Measurements from ENCODE around the gene ILF3. TPM values are rescaled to one million over a fixed set of nuclear protein-coding genes. Genes with fewer than 3 reads are reported as not detected.

ILF3 gene
- total RNA-seq, 3 donors from 2014 or later (not counting 1 experiment from before 2014, with no cell fraction given): 329 to 365 (median 332) TPM

- H3K27ac ChIP-seq (ENCODE audit: low read length): no peak overlapping the region
- H3K9me3 Mint-ChIP-seq: no peaks in the 10 kb centered on the region
- peak overlapping the region in 1 of 2 donors; percentile 22 for H3K27ac Mint-ChIP-seq
- no peak for TF ChIP-seq CTCF (IDR thresholded peaks at IDR 0.05)
- H3K4me1 ChIP-seq (ENCODE audit: control insufficient read depth, insufficient read depth, low read length): peaks cover 49% of the 10 kb centered on the region
- intact Hi-C loops (cut with micrococcal nuclease): no loop called here
- 79% methylated on average over 7 of the region's 8 CpGs for WGBS (ENCODE audit: insufficient coverage)
- DNase-seq (no peak), ATAC-seq (peak in 1 of 3 donors; percentile 14)
- H3K36me3 ChIP-seq (ENCODE audit: control insufficient read depth, insufficient read depth, low read length): peaks cover 77% of the 10 kb centered on the region
- H3K9me3 ChIP-seq (ENCODE audit: control insufficient read depth, insufficient read depth, low read length): no peaks in the 10 kb centered on the region
- no peak overlapping the region for H3K4me3 ChIP-seq (ENCODE audit: low read length)
- H3K36me3 Mint-ChIP-seq: peaks cover 19% of the 10 kb centered on the region
- H3K4me3 Mint-ChIP-seq: no peak overlapping the region
- H3K4me1 Mint-ChIP-seq: peaks cover 16 to 50% of the 10 kb centered on the region in 2 donors
- H3K27me3 ChIP-seq (ENCODE audit: control insufficient read depth, insufficient read depth, low read length): no peaks in the 10 kb centered on the region
- no peaks in the 10 kb centered on the region for H3K27me3 Mint-ChIP-seq (ENCODE audit: low read depth in 2 of 2)
Observed at GRCh38 chr19:10639836-10640235, 14.3 kb upstream of the ILF3 start.

- ATAC-seq (no peak), DNase-seq (no peak)
- no peaks in the 10 kb centered on the region for H3K9me3 Mint-ChIP-seq
- Histone ChIP-seq H3K4me1 (ENCODE audit: control insufficient read depth, insufficient read depth, low read length) (peaks cover 51% of the 10 kb centered on the region), H3K27me3 (ENCODE audit: control insufficient read depth, insufficient read depth, low read length) (no peaks in the 10 kb centered on the region), H3K27ac (ENCODE audit: low read length) (no peak overlapping the region), H3K4me3 (ENCODE audit: low read length) (no peak overlapping the region), H3K9me3 (ENCODE audit: control insufficient read depth, insufficient read depth, low read length) (no peaks in the 10 kb centered on the region), H3K36me3 (ENCODE audit: control insufficient read depth, insufficient read depth, low read length) (peaks cover 72% of the 10 kb centered on the region)
- no peak overlapping the region for H3K27ac Mint-ChIP-seq
- H3K36me3 Mint-ChIP-seq: peaks cover 19% of the 10 kb centered on the region
- no peak overlapping the region for H3K4me3 Mint-ChIP-seq
- 84% methylated on average over 2 of the region's 2 CpGs for WGBS (ENCODE audit: insufficient coverage)
- intact Hi-C loops (cut with micrococcal nuclease): no loop called here
- no peak for TF ChIP-seq CTCF (IDR thresholded peaks at IDR 0.05)
- H3K4me1 Mint-ChIP-seq: peaks cover 16 to 51% of the 10 kb centered on the region in 2 donors
- no peaks in the 10 kb centered on the region for H3K27me3 Mint-ChIP-seq (ENCODE audit: low read depth in 2 of 2)
Observed at GRCh38 chr19:10640361-10640760, 13.8 kb upstream of the ILF3 start.

GRCh38 chr19:10641248-10641647 lies 12.9 kb upstream of the ILF3 start:
- H3K9me3 ChIP-seq (ENCODE audit: control insufficient read depth, insufficient read depth, low read length): no peaks in the 10 kb centered on the region
- ATAC-seq: no peak
- peaks cover 14% of the 10 kb centered on the region for H3K36me3 Mint-ChIP-seq
- no peak overlapping the region for H3K4me3 Mint-ChIP-seq
- H3K4me3 ChIP-seq (ENCODE audit: low read length): no peak overlapping the region
- peaks cover 63% of the 10 kb centered on the region for H3K36me3 ChIP-seq (ENCODE audit: control insufficient read depth, insufficient read depth, low read length)
- H3K9me3 Mint-ChIP-seq: no peaks in the 10 kb centered on the region
- 47% methylated on average over 4 of the region's 4 CpGs for WGBS (ENCODE audit: insufficient coverage)
- H3K27me3 Mint-ChIP-seq (ENCODE audit: low read depth in 2 of 2): no peaks in the 10 kb centered on the region
- DNase-seq: peak in 1 of 2 donors; percentile 33
- H3K27ac ChIP-seq (ENCODE audit: low read length): no peak overlapping the region
- peak overlapping the region in 1 of 2 donors; percentile 20 for H3K27ac Mint-ChIP-seq
- intact Hi-C loops (cut with micrococcal nuclease): no loop called here
- H3K4me1 ChIP-seq (ENCODE audit: control insufficient read depth, insufficient read depth, low read length): peaks cover 48% of the 10 kb centered on the region
- TF ChIP-seq CTCF (IDR thresholded peaks at IDR 0.05): no peak
- H3K27me3 ChIP-seq (ENCODE audit: control insufficient read depth, insufficient read depth, low read length): no peaks in the 10 kb centered on the region
- peaks cover 14 to 46% of the 10 kb centered on the region in 2 donors for H3K4me1 Mint-ChIP-seq

All from natural killer cell (primary cell).